Skeletal muscle satellite cell (primary cell): Measurements from ENCODE around the gene ZSCAN30.
"Not testable (repeated sequence)": the region's sequence is repeated elsewhere in the genome, so short reads cannot be mapped to it uniquely, and the experiment has no call there.

Experiments used
- H3K27me3 ChIP-seq: 2 replicates; pipeline ENCODE4 v1.7.0; 2013; ENCODE audit warnings: low read length; ENCODE audit not compliant: control insufficient read depth, insufficient read depth
- H3K36me3 ChIP-seq: 2 replicates; pipeline ENCODE4 v1.7.0; 2013; ENCODE audit warnings: mild to moderate bottlenecking, control low read depth, low read length; ENCODE audit not compliant: insufficient read depth
- H3K4me1 ChIP-seq: 2 replicates; pipeline ENCODE4 v1.7.0; 2013; ENCODE audit warnings: low read length; ENCODE audit not compliant: control insufficient read depth, insufficient read depth
- H3K4me2 ChIP-seq: 2 replicates; pipeline ENCODE4 v1.7.0; 2013; ENCODE audit warnings: mild to moderate bottlenecking, low read length
- H3K4me3 ChIP-seq: 2 replicates; pipeline ENCODE4 v1.7.0; 2013; ENCODE audit warnings: low read length
- H3K9ac ChIP-seq: 2 replicates; pipeline ENCODE4 v1.7.0; 2013; ENCODE audit warnings: mild to moderate bottlenecking, low read depth, low read length, moderate library complexity
- H3K9me3 ChIP-seq: replicated peaks from 2 replicates; pipeline ENCODE4 v1.7.0; 2013; ENCODE audit warnings: mild to moderate bottlenecking, control low read depth, low read length

The ZSCAN30 gene

DNA sequence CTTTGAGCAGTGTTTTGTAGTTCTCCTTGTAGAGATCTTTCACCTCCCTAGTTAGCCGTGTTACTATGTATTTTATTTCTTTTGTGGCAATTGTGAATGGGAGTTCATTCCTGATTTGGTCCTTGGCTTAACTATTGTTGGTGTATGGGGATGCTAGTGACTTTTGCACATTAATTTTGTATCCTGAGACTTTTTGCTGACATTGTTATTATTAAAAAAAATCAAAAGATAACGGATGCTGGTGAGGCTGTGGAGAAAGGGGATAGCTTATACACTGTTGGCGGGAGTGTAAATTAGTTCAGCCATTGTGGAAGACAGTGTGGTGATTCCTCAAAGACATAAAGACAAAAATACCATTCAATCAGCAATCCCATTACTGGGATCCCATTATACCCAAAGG is 66.2 kb downstream of the ZSCAN30 start:
- H3K9ac ChIP-seq: no peak overlapping the region
- H3K4me3 ChIP-seq: no peak overlapping the region

DNA sequence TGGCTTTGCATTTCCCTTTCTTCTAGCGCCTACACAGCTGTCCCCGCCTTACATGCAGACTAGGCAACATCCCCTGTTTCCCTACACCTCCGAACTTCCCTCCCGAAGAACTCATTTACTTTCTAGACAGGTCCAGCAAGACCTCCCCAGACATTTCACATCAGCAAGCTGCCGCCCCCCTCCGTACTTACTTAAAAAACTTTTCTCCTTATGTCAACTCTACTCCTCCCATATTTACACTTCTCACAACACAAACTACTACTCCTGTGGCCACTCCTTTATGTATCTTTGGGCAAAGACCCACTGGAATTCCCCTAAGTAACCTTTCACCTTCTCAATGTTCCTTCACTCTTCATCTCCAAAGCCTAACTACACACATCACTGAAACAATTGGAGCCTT is 69.6 kb downstream of the ZSCAN30 start:
- Histone ChIP-seq H3K9me3 (no peaks in the 10 kb centered on the region), H3K4me2 (no peak overlapping the region), H3K9ac (no peak overlapping the region), H3K4me1 (no peaks in the 10 kb centered on the region), H3K27me3 (peaks cover 10% of the 10 kb centered on the region), H3K4me3 (no peak overlapping the region), H3K36me3 (no peaks in the 10 kb centered on the region)

More for the DNA sequence above, 66.2 kb downstream of the ZSCAN30 start:
- H3K4me1 ChIP-seq: no peaks in the 10 kb centered on the region
- H3K36me3 ChIP-seq: no peaks in the 10 kb centered on the region
- H3K4me2 ChIP-seq: no peak overlapping the region
- no peaks in the 10 kb centered on the region for H3K9me3 ChIP-seq
- peaks cover 5% of the 10 kb centered on the region for H3K27me3 ChIP-seq

DNA sequence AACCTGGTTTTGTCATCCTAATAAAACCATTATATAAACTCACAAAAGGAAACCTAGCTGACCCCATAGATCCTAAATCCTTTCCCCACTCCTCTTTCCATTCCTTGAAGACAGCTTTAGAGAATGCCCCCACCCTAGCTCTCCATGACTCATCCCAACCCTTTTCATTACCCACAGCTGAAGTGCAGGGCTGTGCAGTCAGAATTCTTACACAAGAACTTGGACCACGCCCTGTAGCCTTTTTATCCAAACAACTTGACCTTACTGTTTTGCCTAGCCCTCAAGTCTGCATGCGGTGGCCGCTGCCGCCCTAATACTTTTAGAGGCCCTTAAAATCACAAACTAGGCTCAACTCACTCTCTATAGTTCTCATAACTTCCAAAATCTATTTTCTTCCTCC is 70.7 kb downstream of the ZSCAN30 start:
- H3K9me3 ChIP-seq, H3K9ac ChIP-seq: not testable (repeated sequence)
- peaks cover 14% of the 10 kb centered on the region for H3K27me3 ChIP-seq

DNA sequence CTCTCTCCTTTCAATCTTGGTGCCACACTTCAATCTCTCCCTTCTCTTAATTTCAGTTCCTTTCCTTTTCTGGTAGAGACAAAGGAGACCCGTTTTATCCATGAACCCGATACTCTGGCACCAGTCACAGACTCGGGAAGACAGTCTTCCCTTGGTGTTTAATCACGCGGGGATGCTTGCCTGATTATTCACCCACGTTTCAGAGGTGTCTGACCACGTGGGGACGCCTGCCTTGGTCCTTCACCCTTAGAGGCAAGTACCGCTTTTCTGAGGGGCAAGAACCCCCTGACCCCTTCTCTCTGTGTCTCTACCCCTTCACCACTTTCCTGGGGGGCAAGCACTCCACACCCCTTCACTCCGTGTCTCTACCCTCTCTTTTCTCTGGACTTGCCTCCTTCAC is 73.4 kb downstream of the ZSCAN30 start:
- H3K9ac ChIP-seq, H3K9me3 ChIP-seq, H3K4me2 ChIP-seq, H3K4me3 ChIP-seq, H3K36me3 ChIP-seq, H3K4me1 ChIP-seq: not testable (repeated sequence)
- H3K27me3 ChIP-seq: peaks cover 15% of the 10 kb centered on the region

More for the DNA sequence above, 70.7 kb downstream of the ZSCAN30 start:
- not testable (repeated sequence) for H3K4me2 ChIP-seq, H3K36me3 ChIP-seq, H3K4me3 ChIP-seq, H3K4me1 ChIP-seq

DNA sequence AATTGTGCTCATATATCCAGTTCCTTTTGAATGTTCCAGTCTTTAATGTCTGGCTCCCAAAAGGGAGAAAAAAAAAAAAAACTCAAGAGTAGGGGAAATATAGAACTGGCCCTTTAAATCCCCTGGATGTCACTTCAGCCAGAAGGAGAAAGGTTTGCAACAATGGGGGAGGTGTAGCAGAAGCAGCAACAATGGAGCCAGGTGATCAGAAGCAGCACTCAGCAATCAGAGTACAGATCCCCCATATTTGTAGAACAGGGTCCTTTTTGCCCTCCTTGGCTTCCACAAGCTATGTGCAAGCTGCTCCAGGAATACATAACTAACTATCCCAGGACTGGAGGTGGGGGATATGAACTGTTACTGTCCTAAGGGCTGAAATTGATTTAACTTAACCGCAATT is 75.0 kb downstream of the ZSCAN30 start:
- Histone ChIP-seq H3K4me3 (no peak overlapping the region), H3K4me1 (no peaks in the 10 kb centered on the region), H3K9me3 (no peaks in the 10 kb centered on the region), H3K4me2 (no peak overlapping the region), H3K27me3 (peaks cover 15% of the 10 kb centered on the region), H3K9ac (no peak overlapping the region), H3K36me3 (no peaks in the 10 kb centered on the region)

DNA sequence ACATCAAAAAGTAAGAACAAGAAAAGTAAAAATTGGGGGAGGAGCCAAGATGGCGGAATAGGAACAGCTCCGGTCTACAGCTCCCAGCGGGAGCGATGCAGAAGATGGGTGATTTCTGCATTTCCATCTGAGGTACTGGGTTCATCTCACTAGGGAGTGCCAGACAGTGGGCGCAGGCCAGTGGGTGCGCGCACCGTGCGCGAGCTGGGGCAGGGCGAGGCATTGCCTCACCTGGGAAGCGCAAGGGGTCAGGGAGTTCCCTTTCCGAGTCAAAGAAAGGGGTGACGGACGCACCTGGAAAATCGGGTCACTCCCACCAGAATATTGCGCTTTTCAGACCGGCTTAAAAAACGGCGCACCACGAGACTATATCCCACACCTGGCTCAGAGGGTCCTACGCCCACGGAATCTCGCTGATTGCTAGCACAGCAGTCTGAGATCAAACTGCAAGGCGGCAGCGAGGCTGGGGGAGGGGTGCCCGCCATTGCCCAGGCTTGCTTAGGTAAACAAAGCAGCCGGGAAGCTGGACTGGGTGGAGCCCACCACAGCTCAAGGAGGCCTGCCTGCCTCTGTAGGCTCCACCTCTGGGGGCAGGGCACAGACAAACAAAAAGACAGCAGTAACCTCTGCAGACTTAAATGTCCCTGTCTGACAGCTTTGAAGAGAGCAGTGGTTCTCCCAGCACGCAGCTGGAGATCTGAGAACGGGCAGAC is 84.1 kb downstream of the ZSCAN30 start:
- H3K4me3 ChIP-seq, H3K4me1 ChIP-seq, H3K9ac ChIP-seq, H3K36me3 ChIP-seq, H3K9me3 ChIP-seq, H3K4me2 ChIP-seq, H3K27me3 ChIP-seq: not testable (repeated sequence)

DNA sequence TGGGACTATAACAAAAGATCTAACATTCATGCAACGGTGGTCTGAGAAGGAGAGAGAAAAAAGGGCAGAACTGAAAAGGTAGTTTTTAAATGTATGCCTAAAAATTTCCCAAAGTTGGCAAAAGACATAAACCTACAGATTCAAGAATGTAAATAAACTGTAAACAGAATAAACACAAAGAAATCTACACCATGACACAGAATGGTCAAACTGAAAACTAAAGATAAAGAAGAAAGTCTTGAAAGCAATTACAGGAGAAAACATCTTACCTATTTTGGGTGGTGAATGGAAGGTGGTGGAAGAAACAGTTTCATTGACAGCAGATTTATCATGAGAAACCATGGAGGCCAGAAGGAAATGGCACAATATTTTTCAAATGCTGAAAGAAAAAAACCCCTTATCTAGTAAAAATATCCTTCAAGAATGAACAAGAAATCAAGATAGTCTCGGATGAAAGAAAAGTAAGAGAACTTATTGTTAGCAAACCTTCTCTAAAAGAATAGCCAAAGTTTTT is 84.8 kb downstream of the ZSCAN30 start:
- Histone ChIP-seq H3K4me2 (no peak overlapping the region), H3K27me3 (no peaks in the 10 kb centered on the region), H3K9ac (no peak overlapping the region), H3K9me3 (no peaks in the 10 kb centered on the region), H3K4me1 (no peaks in the 10 kb centered on the region), H3K36me3 (no peaks in the 10 kb centered on the region), H3K4me3 (no peak overlapping the region)

DNA sequence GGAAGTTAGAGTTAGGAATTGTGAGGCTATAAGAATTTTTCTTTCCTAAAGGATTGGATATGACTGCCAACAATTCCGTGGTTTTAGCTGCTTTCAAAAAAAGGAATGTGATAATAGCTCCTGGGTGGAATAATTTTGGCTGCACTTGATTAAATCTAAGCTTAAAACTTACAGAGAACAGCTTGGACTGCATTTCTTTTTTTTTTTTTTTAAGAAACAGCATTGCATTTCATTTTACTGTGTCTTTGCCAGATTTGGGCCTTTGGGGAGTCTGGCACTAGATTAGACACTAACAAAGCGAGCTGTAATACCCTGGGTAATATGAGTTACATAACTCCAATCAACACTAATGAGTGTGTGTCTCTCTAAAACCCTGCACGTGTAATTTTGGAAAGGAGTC is 87.0 kb downstream of the ZSCAN30 start:
- no peak overlapping the region for H3K9ac ChIP-seq
- H3K4me1 ChIP-seq: no peaks in the 10 kb centered on the region
- H3K9me3 ChIP-seq: no peaks in the 10 kb centered on the region
- no peak overlapping the region for H3K4me3 ChIP-seq
- no peaks in the 10 kb centered on the region for H3K36me3 ChIP-seq
- H3K4me2 ChIP-seq: no peak overlapping the region
- no peaks in the 10 kb centered on the region for H3K27me3 ChIP-seq

DNA sequence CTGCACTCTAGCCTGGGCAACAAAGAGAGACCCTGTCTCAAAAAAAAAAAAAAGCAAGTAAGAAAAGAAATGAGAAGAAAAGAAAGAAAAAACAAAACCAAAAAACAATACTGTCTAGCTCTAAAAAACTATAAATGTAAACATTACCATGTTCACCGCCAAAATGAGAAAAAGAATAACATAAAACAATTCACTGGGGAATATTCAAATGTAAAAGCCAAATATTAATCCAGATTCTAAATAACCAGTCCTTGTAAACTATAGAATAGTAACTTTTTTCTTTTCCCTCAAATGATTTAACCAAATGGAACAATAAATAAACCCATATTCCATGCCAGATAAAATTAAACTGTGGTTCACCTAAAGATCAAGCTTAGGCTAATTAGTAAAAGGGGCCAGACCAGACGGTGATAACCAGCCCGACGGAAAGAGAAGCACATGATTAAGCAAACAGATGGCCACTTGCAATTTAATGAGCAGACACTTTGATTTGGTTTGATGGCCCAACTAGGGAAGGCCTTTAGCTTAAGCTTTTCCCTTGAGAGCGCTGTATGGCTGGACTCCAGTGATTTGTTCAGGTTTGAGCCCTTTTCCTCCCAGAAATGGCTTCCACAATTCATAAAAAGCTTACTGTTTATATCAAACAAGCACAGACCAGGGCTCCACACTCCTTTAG is 88.6 kb downstream of the ZSCAN30 start:
- Histone ChIP-seq H3K9me3 (no peaks in the 10 kb centered on the region), H3K4me1 (no peaks in the 10 kb centered on the region), H3K9ac (no peak overlapping the region), H3K4me2 (no peak overlapping the region), H3K27me3 (no peaks in the 10 kb centered on the region), H3K36me3 (no peaks in the 10 kb centered on the region), H3K4me3 (no peak overlapping the region)
